GM19397 (cell line): Measurements from ENCODE around the gene SETBP1.
A peak's percentile ranks its signal among the peaks of the same experiment; 100 is the strongest.

Source experiments
- ATAC-seq: cut with Tn5 transposase; IDR thresholded peaks from one replicate; pipeline ENCODE4 v1.9.1; 2021; ENCODE audit warnings: mild to moderate bottlenecking, moderate library complexity; ENCODE audit not compliant: unreplicated experiment

The SETBP1 gene

GRCh38 chr18:45100321-45101105 is 419.8 kb downstream of the SETBP1 start:
- ATAC-seq, result no peak

DNA sequence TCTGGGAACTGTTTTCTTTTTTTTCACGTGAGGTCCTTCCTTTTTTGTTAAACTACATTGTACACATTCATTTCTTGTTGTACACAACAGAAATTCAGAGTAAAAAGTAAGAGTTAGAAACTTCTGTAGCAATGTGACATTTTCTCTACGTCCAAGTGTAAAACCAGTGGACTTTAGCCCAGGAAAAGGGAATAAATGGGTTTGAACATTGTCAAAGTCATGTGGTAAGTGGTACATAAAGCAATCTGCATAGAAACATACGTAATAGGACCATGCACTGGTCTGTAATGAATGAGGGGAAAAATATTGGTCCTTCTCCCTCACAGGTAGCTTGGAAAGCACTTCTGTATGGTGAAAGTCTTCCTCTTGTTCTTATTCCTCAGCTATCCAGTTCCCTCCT is 421.4 kb downstream of the SETBP1 start:
- no peak for ATAC-seq

DNA sequence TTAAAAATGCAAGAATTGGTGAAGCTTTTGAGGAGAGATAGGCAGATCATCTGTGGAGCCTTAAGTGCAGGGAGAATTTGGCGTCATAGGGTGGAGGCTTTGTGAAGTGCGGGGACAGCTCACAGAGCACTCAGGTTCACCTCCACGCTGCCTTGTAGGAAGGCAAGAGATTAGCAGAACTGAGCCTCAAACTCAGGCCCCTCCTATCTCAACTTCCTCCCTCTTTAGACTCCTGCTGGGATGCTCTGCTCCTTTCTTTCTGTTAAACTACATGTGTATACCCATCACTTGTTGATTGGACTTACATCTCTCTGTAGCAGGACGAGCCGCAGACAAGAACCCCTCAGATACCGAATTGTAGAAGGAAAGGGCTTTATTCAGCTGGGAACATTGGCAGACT is 422.2 kb downstream of the SETBP1 start:
- ATAC-seq, result no peak

- ATAC-seq, result peak; percentile 48
These were observed 422.8 kb downstream of the SETBP1 start for GRCh38 chr18:45103319-45104048.

DNA sequence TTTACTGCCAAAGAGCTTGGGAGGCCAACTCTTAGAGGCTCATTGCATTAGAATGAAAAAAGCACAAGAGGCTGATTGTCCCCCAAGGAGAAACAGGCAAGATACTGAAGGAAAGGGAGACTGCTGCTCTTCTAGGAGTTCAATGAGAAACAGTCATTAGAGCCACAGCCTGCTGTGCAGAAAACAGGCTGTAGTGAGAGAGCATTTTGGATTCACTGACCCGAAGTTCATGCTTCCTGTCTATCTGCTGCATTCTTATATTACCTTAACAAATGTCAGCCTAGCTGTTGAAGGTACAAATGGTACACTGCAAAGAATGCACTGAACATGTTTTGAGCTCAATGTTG is 423.3 kb downstream of the SETBP1 start:
- peak; percentile 30 for ATAC-seq

DNA sequence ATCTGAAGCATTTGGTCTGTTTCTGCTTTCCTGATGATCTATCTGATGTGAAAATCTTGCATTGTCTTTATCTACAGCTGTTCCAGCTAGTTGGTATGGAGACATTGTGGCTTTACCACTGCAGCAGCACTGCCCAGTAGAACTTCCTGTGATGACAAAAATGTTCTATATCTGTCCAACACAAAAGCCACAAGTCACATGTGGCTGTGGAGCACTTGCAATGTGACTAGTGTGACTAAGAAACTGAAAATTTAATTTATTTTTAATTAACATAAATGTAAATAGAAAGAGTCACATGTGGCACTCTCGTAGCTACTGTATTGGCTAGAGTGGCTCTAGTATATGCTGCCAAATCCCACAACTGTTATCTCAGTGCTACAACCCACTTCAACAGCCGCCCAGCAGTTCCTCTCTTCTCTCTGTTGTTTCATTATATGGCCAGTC is 425.7 kb downstream of the SETBP1 start:
- peak; percentile 86 for ATAC-seq

DNA sequence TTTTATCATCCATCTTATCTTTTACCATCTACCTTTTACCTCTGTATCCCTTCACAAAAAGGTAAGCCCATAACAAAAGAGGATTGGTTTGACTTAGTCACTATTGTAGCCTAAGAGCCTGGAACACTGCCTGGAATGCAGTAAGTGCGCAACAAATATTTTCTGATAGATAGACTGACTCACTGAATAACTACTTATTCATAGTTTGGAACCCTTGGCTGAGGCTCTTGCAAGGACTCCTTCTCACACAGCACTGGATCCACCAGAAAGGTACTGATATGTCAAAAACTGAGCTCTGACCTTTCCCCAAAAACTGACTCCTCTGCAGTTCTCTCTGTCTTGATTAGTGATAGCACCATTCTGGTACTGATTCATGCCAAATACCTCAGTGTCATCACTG is 426.7 kb downstream of the SETBP1 start:
- ATAC-seq, result no peak

DNA sequence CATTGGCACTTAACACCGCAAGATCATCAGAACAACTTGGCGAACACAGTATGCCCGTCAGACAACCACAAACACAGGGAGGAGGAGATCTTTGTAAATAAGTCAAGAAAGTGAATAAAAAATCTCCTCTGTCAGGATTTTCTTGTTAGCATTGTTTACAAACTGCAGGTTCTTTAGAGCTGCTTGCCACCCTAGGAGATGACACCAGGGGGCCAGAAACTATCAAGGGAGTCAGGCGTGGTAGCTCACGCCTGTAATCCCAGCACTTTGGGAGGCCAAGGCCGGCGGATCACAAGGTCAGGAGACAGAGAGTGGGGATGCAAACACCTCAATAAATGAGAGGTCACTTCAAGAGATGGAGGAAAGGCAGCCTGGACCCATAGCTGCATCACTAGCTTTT is 428.1 kb downstream of the SETBP1 start:
- ATAC-seq, result no peak

- ATAC-seq, result no peak
These were observed 428.6 kb downstream of the SETBP1 start for GRCh38 chr18:45109271-45109670.

- no peak for ATAC-seq
These were observed 429.0 kb downstream of the SETBP1 start for GRCh38 chr18:45109706-45110105.

DNA sequence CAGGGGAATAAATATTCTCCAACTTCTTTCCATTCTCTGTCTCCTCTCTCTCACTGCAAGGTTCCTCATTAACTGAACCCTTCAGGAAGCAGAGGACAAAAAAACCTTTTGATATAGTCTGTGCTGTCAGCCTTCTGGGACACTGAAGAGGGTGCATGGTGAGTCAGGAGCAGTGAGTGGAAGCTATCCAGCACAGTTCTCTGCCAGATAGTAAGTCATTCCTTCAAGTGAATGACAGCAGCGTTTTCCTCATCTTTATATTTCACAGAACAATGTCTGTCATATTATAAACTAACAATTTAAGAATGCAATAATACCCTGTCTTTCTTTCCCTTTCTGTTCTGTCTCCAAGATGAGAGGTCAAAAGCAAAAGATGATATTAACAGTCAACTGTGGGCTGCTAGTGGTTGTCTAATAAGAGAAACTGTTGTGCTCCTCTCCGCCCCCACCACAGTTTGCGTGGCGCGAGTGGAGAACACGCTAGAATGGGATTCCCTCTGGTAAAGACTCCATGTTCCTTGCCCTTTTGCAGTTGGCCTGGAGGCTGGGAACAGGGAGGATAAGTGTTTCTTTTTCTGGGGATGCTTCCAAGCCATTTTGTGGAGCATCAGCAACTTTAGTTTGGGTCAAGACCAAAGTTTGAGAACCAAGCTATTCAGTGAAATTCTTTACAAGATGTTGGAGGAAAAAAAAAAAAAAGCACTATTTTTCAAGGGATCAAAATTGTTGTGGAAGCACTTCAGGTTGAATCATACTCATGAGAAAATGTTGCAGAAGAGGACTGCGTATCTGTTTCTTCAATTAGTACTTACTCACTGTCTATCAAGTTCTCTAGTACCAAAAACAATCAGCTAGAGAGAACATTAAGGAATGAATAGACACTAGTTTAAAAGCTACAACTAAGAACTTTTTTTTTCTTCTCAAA is 430.2 kb downstream of the SETBP1 start:
- ATAC-seq, result no peak

GRCh38 chr18:45111502-45111848 is 430.8 kb downstream of the SETBP1 start:
- no peak for ATAC-seq

GRCh38 chr18:45112682-45113081 is 432.0 kb downstream of the SETBP1 start:
- ATAC-seq, result no peak

DNA sequence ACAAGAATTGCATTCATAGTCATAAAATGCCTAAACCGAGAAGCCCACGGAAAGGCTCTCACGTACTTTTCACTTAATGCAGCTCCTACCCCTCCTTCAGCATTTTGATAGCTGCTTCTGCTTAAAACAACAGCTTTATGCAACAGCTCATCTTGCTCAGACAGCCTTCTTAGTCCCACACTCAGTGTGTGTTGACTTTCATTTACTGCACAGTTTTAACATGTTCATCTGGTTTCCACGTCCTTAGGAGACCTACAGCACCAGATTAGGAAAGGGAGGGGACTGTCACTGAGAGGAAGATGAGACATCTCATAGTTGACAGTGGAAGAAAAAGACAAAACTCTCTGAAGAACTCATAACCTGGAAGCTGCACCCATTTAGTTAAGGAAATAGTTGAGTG is 435.4 kb downstream of the SETBP1 start:
- ATAC-seq, result no peak
